DMS 273 (cell line): Measurements from ENCODE around the gene NBL1.

ENCODE experiments used
- DNase-seq: peaks from one replicate; lab custom pipeline; 2025; ENCODE audit not compliant: unreplicated experiment; lab: John Stamatoyannopoulos, UW

The NBL1 gene

DNA sequence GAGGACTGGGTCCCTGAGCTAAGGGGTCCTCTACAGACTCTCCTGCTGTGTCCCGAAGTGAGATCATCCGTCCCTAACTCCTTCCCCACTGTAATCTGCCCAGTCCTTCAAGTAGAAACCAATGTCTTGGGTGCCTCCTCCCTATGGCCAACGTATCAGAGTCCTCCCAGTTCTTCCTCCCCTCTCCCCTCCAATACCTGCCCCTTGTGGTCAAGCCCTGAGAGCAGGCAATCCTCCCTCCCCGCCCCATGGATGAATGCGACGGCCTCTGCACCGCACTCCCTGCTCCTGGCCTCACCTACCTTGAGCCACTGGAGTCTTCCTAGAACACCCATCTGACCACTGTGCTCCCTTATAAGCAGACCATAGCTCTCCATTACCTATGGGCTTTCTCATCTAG lies 51.7 kb downstream of the NBL1 start:
- no peak for DNase-seq

DNA sequence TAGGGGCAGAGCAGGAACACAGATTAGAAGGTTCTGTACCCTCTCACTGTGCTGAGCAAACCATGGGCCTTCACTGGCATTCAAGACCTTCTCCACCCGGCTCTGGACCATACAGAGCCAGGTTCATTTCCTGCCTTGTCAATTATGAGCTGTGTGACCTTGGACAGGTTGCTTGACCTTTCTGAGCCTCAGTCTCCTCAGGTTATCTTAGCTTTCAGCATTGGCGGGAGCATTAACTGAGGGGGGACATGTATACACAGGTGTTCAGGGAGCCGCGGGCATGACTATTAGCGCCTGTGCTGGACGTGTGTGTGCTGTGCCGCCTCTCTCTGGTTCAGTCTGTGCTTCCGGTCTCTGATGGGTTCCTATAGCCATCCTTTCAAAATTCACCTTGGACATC lies 52.7 kb downstream of the NBL1 start:
- DNase-seq, result no peak

DNA sequence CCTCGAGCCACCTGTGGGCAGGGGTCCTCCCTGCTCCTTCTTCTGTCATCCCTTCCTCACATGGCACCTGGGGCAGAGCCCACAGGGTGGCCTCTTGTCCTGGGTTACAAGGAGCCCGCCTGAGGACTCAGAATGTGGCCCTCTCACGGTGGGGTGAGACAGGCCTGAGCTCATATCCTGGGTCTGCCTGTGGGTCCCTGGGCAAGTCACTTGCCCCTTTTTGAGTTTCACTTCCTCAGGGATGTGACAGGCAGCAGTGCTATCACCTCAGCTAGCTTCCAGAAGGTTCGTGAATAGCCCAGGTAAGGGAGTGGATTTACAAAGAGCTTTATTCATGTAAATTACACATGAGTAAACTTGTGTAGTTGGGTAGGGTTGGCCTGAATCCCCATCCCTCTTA lies 54.1 kb downstream of the NBL1 start:
- DNase-seq, result no peak

DNA sequence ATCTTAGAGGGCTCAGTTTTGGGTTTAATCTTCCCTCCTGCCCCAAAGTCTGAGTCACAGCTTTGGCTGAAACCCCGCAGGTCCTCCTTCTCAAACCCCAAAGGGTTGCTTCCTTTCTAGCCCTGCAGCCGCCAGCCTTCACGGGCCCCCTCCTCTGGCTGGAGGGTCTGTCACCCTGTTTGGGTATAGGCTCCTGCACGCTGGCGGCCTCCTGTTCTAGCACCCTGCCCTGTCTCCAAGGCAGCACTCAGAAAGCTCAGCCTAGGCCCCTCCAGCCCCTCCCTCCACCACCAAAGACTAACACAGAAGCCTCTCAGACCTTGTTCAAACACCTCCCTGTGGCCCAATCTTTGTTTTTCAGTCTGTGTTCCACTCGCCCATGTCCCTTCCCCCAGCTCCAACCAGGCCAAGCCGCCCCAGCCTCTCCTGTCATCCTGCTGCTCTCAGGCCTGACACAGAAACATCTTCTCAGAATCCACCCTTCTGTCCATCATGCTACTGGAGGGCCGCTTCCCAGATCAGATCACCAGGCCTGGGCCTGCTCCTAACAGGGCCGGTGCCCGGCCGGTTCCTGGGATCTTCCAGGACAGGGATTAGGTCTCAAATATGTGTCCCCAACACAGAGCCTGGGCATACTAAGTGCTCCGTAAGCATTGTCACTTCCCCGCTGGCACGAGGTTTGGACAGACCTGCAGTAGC lies 56.1 kb downstream of the NBL1 start:
- no peak for DNase-seq

DNA sequence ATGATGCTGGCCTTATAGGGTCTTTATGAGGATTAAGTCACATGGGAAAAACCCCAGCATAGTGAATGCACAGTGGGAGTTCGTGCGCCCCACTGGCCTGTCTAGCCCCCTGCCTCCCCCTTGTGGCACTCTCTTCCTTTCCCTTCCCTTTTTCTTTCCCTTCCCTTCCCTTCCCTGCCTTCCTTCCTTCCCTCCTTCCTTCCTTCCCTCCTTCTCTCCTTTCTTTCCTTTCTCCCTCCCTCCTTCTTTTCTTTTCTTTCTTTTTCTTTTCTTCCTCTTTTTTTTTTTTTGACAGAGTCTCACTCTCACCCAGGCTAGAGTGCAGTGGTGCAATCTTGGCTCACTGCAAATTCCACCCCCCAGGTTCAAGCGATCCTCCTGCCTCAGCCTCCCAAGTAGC lies 59.2 kb downstream of the NBL1 start:
- no peak for DNase-seq

DNA sequence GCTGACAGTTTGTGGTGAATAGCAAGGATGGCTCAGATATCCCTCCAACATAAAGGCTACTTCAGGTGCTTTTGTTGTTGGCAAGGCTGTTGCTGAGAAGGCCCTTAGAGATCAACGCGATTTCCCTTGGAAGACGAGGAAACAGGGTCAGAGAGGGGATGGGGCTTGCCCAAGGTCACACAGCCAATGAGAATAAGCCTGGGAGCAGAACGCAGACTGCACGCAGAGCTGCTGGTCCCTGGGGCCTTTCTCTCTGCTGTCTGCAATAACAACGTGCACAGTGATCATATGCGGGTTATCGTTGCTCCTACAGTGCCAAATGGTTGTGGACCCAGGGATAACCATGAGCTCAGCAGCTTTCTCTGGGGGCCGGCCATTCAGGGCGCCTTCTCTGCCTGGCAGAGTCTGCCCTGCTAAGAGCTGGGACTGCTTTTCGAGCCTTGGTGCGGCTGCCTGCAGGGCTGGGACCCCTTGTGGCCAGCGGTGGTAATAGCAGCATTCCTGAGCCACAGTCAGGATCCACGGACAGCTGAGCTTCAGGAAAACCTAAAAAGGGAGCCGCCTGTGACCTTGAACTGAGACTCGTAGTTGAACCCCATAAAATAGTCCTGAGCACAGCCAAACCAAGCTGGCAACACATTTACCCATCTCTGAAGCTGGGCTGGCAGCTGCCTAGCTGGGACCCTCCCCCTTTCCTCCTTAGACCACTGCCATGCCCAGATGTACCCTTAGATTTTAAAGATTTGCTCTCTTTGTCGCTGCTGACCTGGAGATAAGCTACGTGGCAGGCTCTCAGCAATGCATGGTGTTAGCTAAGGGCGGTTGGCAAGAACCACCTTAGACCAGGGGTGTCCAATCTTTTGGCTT lies 60.4 kb downstream of the NBL1 start:
- peak; percentile 81 for DNase-seq

DNA sequence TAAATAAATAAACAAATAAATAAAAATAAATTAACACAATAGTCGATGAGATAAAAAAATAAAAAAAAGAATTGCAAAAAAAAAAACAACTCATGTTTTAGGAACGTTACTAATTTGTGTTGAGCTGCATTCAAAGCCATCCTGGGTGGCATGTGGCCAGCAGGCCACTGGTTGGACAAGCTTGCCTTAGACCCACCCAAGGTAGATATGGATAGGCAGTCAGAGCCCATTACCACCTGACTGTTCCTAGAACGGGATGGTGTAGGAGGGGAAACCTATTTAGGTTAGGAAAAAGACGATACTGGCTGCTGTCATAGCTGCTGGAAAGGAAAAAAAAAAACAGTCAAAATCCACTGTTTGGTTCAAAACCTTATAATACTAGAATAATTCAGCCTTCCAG lies 61.4 kb downstream of the NBL1 start:
- no peak for DNase-seq

DNA sequence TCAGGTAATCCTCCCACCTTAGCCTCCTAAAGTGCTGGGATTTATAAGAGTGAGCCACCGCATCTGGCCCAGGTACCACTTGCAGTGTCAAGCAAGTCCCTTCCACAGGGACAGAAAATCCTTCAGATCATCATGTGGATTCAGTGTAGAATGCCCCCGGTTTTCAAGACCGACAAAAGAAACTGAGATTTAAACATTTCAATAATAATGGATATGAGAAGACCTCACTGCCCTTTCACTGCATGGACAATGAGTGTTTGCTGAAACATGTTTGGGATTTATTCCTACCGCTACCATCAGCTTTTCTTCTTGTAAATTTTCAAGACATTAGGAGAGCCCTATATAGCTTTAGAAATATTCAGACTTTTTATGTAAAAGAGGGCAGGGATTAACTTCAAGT lies 62.0 kb downstream of the NBL1 start:
- no peak for DNase-seq
